Measurements from ENCODE around the gene SPCS2. TPM values are rescaled to one million over a fixed set of nuclear protein-coding genes. Genes with fewer than 3 reads are reported as not detected.

Gene SPCS2
- total and polyA plus RNA-seq, 2 of the 8 experiments (the other 6 are each of a cell fraction or from before 2014, with no cell fraction given): 92.7 to 161 TPM

DNA sequence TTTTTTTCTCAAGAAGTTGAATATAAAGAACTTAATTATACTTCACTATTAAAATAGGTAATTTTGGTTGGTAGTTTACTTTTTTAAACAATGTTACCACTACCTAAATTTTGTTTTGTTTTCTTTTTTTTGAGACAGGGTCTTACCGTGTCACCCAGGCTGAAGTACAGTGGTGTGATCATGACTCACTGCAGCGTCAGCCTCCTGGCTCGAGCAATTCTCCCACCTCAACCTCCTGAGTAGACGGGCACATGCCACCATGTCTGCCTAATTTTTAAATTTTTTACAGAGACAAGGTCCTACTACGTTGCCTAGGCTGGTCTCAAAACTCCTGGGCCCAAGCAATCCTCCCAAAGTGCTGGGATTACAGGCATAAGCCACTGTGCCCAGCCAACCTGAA lies 17.6 kb downstream of the SPCS2 start:
- Histone ChIP-seq H2AK5ac (ENCODE audit: low read depth, low read length) (no peak overlapping the region), H3K79me2 (ENCODE audit: control insufficient read depth in 1 of 2, insufficient read depth in 2 of 2, low read length in 2 of 2) (peaks cover 3 to 34% of the 10 kb centered on the region in 2 experiments), H2BK5ac (ENCODE audit: low read depth, low read length) (no peak overlapping the region), H3K36me3 (ENCODE audit: control insufficient read depth in 2 of 4, insufficient read depth in 4 of 4, low read length in 3 of 4) (peaks cover 2 to 39% (median 11%) of the 10 kb centered on the region in 4 experiments; a peak in 5 of 8 replicates), H3K4ac (replicated peaks; ENCODE audit: insufficient read length, low read depth, low read length) (no peak overlapping the region), H4K20me1 (replicated peaks in 1 of 2; ENCODE audit: control insufficient read depth in 1 of 2, insufficient read depth in 2 of 2, low read length in 2 of 2) (peaks cover 12 to 14% of the 10 kb centered on the region in 2 experiments), H3K23ac (ENCODE audit: insufficient read length) (no peak overlapping the region), H3K4me1 (replicated peaks in 1 of 4; ENCODE audit: control insufficient read depth in 3 of 4, insufficient read depth in 4 of 4, low read length in 3 of 4) (no peaks in the 10 kb centered on the region), H3K27me3 (replicated peaks in 1 of 4; ENCODE audit: control insufficient read depth in 3 of 4, extremely low read depth in 1 of 4, insufficient read depth in 3 of 4, low read length in 3 of 4) (no peaks in the 10 kb centered on the region), H4K8ac (ENCODE audit: extremely low read depth, insufficient read depth, low read length) (no peak overlapping the region), H2BK120ac (replicated peaks; ENCODE audit: low read depth, low read length) (no peak overlapping the region), H3K18ac (ENCODE audit: extremely low read depth, low read length) (no peak overlapping the region), H2AFZ (ENCODE audit: low read length) (no peak overlapping the region), H2BK15ac (ENCODE audit: low read length) (no peak overlapping the region), H2BK12ac (ENCODE audit: low read depth, low read length) (no peak overlapping the region), H3K23me2 (ENCODE audit: low read depth, low read length) (no peaks in the 10 kb centered on the region), H3K14ac (ENCODE audit: insufficient read length) (no peak overlapping the region), H3K9ac (replicated peaks in 1 of 4; ENCODE audit: extremely low read depth in 1 of 4, low read depth in 3 of 4, low read length in 3 of 4) (no peak overlapping the region), H2BK20ac (ENCODE audit: low read length) (no peak overlapping the region), H3K4me3 (ENCODE audit: extremely low read depth in 1 of 4, insufficient read depth in 2 of 4, low read depth in 3 of 4, low read length in 4 of 4) (no peak overlapping the region), H3K4me2 (ENCODE audit: insufficient read depth in 1 of 2, low read depth in 2 of 2, low read length in 2 of 2) (no peak overlapping the region), H3K9me3 (ENCODE audit: insufficient read depth in 2 of 2, low read depth in 1 of 2, low read length in 1 of 2) (no peaks in the 10 kb centered on the region), H4K91ac (replicated peaks; ENCODE audit: insufficient read length, low read length) (no peak overlapping the region), H3K56ac (replicated peaks; ENCODE audit: insufficient read length, low read depth, low read length) (no peak overlapping the region), H3K79me1 (ENCODE audit: low read depth, low read length) (no peaks in the 10 kb centered on the region; the same call in 1 of the 2 replicates), H4K5ac (ENCODE audit: insufficient read length, low read depth, low read length) (no peak overlapping the region), H3K27ac (ENCODE audit: low read depth, low read length) (no peak overlapping the region)
- DNase-seq (ENCODE audit: low read depth in 1 of 2, low spot score in 2 of 2): no peak
- FAIRE-seq: no peak
- ChIA-PET CTCF (ENCODE audit: partially characterized antibody) (interaction anchor here (1.7 to 2.4 kb wide), 2 partner anchors 13 to 37 kb away, joined by 6 read pairs; no protein-coding TSS in a partner anchor), POLR2A (ENCODE audit: partially characterized antibody) (no interaction called here)
- TF ChIP-seq SIN3A (conservative IDR thresholded peaks at IDR 0.05 in 1 of 2, IDR thresholded peaks at IDR 0.05 in 1 of 2; ENCODE audit: low read depth in 1 of 2, low read length in 2 of 2): no peak
- TF ChIP-seq SRF (IDR thresholded peaks at IDR 0.05; ENCODE audit: low read depth, low read length): no peak
- no peak for TF ChIP-seq NRF1 (IDR thresholded peaks at IDR 0.05; ENCODE audit: low read depth, low read length)
- no peak for TF ChIP-seq KDM5A (IDR thresholded peaks at IDR 0.05; ENCODE audit: low read length)
- no peak for TF ChIP-seq FOSL1 (IDR thresholded peaks at IDR 0.05; ENCODE audit: insufficient read depth, low read depth, low read length)
- no peak for TF ChIP-seq PHF8 (conservative IDR thresholded peaks at IDR 0.05; ENCODE audit: low read depth, low read length)
- TF ChIP-seq TBP (IDR thresholded peaks at IDR 0.05; ENCODE audit: low read depth, low read length): no peak
- no peak for TF ChIP-seq EP300 (IDR thresholded peaks at IDR 0.05; ENCODE audit: borderline replicate concordance in 1 of 2, low read depth in 2 of 2, low read length in 2 of 2)
- TF ChIP-seq, protein P1, sequence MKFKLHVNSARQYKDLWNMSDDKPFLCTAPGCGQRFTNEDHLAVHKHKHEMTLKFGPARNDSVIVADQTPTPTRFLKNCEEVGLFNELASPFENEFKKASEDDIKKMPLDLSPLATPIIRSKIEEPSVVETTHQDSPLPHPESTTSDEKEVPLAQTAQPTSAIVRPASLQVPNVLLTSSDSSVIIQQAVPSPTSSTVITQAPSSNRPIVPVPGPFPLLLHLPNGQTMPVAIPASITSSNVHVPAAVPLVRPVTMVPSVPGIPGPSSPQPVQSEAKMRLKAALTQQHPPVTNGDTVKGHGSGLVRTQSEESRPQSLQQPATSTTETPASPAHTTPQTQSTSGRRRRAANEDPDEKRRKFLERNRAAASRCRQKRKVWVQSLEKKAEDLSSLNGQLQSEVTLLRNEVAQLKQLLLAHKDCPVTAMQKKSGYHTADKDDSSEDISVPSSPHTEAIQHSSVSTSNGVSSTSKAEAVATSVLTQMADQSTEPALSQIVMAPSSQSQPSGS (IDR thresholded peaks at IDR 0.05; ENCODE audit: low read length): no peak
- no peak for TF ChIP-seq SUZ12 (IDR thresholded peaks at IDR 0.05; ENCODE audit: low read length)
- TF ChIP-seq BACH1 (IDR thresholded peaks at IDR 0.05; ENCODE audit: low read length): no peak
- no peak for TF ChIP-seq SIRT6 (IDR thresholded peaks at IDR 0.05; ENCODE audit: low read length)
- WGBS, 2 experiments (ENCODE audit: extremely low coverage in 1 of 2, insufficient coverage in 1 of 2, insufficient read length in 1 of 2, insufficient replicate concordance in 2 of 2, low coverage in 1 of 2, low lambda C conversion rate in 2 of 2, missing lambda C conversion rate in 1 of 2): 94% methylated on average over 5 of the region's 5 CpGs; no CpG with 5 or more reads in 1 of the 2 experiments

Data from H1 (cell line).